Stimulated activated CD8-positive, alpha-beta memory T cell treated with anti-CD3 and anti-CD28 coated beads, Interleukin-7, amount 100 ng/mL, for 1 hour (primary cell): Measurements from ENCODE around the gene VCAN.

Experiments used
- DNase-seq, 2 donors: peaks; one replicate each; pipeline ENCODE4 v3.0.0-alpha.2; 2020; ENCODE audit warnings: low read depth in 2 of 2

VCAN gene

DNA sequence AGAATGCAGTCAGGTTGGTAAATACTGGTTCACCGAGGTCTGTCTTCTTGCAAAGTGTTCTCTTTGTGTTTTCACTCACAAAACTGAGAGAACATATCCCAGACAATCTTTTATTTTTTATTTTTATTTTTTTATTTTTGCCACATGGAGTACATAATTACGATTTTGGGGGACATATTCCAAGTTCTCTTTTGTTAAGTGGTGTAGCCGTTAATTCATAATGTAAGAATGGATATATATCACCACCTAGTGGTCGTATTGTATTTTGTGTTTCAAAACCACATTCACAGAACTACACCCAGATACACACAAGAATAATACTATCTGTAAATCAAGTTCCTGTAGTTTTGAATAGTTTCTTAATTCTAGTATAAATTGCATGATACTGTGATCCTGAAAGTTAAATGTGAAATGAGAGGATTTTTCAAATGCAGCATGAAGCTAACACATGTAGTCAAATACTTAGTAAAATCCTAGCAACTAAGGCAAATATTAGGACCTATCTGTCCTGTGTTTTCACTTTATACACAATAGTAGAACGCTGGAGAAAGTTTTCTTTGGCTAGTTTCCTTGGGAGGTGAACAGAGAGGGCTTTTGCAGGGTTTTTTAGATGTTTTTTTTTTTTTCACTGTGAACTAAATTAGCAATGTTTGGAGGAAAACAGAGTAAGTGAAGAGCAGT is 92.7 kb downstream of the VCAN start:
- no peak for DNase-seq

DNA sequence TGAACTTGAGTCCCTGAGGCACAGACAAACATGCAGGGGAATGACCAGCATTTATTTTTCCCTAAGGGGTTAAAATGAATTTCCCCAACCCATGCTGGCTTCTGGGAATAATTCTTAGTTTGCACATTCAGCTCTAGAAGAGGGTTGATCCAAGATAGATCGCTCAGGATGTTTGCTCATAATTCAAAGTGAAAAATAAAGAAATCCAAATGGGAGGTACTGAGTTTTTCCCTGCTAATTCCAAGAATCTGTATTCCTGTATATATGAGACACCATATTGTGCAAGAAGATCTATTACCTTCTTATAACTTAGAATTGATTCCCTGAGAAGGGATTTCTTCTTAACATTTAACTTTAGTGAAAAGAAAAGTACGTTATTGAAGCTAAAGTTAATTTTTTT is 96.2 kb downstream of the VCAN start:
- DNase-seq: no peak

DNA sequence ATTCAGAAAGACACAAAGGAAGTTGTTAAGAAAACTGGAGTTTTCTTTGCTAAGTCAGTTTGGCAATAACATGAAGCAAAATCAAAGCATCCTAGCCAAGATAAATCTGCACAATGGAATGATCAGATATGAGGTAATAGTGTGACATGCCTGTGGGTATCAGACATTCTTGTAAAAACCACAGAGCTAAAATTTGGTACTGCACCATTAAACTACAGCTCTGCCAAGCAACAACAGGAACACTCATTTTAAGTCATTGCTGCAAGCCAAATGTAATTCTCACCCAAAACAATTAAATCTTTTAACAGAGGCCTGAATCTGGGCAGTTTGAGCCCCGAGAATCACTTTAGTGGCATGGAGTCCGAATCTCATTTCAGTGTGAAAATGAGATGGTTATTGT is 96.6 kb downstream of the VCAN start:
- DNase-seq: no peak

DNA sequence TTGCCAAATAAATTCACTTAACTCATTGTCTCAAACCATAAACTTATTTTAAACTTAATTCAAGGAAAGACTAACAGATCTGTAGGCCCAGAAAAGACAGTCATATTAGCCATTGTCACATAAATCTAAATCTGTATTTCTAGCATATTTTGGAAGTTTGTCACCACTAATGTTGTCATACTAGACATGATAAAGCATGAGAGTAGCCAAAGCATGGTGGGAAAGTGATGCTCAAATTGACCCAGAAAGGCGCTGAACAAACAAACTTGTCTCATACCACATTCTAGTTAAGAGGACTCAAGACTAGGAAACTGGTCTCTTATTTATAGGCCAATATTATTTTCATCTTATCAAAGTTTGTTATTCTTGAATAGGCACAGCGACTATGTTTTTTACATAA is 99.4 kb downstream of the VCAN start:
- no peak for DNase-seq

DNA sequence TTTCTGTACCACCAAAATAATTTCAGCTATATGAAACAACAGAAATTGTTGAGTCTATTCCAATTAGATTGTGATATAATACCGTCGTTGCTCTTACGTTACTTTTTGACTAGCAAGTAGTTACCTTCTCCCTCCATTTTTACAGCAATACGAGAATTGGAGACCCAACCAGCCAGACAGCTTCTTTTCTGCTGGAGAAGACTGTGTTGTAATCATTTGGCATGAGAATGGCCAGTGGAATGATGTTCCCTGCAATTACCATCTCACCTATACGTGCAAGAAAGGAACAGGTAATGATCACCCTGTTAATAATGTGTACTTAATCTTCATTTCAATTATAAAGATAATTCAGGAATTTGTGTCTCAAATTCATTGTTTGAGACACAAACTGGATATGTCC is 100.7 kb downstream of the VCAN start:
- DNase-seq: no peak

DNA sequence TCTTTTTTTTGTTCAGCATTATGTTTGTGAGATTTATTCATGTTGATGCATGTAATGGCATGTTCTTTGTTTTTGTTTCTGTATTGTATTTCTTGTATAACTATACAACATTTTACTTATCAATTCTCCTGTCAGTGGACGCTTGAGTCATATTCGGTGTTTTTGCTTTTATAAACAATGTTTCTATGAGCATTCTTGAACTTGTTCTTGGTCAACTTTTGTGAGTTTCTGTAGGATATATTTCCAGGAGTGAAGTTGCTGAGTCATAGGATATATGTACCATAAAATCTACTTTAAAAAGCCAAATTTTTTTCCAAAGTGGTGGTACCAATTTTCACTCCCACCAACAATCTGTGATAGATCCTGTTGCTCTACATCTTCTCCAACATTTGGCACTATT is 104.8 kb downstream of the VCAN start:
- no peak for DNase-seq

DNA sequence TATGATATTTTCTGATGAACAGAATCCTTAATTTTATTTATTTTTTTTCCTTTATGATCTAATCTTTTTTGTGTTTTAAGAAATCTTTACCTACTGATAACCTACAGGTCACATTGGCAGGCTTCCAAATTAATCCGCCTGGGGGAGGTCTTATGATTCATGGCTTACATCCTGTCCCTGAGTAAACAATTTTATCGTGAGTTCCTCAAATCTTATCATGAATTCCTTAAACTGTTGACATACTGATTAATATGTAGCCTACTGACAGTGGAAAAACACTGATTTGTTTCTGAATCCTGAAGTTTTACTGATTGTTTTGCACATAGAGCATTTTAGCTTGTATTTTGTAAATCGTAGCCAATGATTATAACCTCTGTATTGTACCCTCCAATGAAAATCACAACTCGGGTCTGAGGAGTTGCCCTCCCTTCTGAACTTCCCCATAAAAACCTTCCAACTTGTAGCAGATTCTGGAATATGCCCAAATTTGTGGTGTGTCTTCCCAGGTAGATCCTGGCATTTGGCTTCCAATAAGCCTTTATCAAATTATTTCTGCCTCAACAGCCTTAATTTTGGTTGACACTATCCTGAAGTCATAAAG is 105.6 kb downstream of the VCAN start:
- DNase-seq: no peak

DNA sequence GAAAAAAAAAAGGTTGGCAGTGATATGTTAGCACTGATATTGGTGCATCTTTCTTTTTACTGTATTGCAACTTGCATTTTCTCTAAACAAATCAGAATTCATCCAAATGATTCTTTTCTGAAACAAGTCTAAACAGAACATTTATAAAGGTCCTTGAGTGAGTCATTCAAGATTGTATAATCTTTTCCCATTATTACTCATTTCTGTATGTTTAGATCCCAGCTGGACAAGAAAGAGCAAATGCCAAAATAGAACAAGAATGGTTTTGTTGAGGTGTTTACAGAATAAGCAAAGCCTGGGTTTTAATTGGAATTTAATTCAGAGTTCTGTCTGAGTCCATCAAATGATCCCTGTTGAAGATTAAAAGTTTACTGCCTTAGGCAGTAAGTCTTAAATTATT is 112.3 kb downstream of the VCAN start:
- no peak for DNase-seq

DNA sequence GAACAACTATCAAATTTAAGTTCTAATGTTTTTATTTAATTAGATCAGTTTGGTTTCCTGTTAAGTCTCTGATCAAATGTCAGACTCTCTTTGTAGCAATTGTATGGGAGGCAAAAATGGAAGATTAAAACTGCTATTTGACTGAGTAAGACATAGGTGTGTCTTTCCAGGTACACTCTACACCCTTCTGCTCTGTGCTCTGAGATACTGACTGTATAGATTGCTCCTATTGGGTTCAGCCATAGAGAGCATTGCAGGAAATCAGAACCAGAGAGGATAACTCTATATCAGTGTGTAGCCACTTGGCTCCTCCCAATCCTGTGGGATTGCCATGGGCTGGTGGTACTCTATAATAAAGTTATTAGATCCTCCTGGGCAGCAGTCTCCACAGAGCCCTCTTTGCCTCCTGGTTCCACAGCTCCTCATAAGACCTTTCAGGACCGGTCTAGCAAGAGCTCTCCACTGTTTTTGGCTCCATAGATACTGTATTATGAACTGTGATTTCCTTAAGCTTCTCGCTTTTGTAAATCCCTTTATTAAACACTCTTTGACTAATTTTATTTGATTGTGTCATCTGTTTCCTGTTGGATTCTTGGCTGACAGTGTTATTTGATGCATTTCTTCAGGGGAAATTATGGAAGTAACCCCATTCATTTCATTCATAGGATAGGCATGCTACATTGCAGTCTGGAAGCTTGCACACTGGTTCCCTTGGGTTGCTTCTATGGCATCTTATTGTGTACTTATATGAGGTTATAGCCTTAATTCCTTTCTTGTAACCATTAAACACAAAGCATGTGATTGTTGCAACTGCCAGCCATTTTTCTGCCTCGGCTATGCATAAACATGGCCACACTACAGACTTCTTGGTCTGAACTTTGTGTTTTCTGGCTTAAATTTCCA is 115.6 kb downstream of the VCAN start:
- DNase-seq: no peak

DNA sequence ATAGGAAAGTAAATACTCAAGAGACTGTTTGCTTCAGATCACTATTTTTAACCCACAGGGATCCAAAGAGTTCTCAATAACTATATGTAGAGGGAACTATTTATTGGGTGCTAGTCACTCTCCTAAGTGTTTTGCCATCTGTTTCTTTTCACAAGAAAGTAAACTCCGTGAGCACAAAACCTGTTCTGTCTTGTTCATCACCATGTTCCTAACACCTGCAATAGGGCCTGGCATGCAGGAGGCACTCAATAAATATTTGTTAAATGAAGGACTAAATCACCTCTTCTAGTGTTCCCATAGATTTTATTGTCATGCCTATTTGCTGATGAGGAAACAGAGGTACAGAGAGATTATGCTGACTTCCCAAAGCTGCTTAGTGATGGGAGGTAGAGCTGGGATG is 118.2 kb downstream of the VCAN start:
- DNase-seq: no peak

DNA sequence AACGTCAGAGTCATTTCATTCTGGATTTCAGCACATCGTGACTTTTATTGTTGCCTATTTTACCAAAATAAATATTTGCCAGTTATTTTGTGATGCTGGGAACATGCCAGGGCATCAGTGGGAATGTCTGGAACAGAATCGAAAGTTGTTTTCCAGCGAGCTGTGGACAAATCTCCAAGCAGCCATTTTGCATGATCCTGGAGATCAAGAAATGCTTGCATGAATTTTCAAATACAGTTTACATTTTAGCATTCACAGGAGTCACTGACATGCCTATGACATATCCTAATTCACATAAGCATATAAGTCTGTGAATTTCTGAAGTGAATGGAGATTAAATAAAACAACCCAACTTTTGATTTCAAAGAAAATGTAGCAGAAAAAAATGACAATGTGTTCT is 119.4 kb downstream of the VCAN start:
- no peak for DNase-seq

DNA sequence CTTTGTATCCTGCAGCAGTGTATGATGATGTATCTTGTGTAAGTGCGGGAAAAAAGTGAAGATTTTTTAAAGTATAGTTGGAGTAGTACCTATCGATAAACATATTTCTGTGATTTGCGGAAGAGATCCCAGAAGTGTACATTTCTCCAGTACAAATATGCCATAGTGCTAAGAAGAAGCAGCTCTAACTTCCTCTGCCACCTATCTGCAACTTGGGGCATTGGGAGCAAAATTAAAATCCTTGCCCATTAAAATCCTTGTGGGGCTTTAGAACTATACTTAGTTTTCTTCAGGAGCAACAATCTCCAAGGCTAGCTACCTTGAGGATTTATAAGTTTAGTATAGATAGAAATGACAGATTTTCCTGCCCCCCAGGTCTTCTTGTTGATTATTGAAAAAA is 123.7 kb downstream of the VCAN start:
- DNase-seq: no peak

DNA sequence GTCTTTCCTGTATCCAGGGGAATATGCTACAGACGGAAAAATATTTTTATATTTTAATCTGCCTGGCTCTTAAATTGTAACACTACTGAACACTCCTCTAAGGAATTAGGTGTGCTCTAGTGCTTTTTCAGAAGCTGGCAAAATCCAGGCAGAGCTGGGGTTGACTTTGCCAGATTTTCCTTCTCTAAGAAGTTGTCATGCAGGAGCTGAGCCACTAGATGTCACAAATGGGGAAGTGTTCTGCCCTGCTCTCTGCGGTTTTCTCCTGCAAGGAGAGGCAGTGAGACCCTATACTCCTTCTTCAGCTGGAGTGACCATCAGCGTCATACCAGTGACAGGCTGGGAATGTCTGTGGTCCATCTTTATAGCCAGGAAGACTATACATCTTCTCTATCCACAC is 136.6 kb downstream of the VCAN start:
- no peak for DNase-seq

DNA sequence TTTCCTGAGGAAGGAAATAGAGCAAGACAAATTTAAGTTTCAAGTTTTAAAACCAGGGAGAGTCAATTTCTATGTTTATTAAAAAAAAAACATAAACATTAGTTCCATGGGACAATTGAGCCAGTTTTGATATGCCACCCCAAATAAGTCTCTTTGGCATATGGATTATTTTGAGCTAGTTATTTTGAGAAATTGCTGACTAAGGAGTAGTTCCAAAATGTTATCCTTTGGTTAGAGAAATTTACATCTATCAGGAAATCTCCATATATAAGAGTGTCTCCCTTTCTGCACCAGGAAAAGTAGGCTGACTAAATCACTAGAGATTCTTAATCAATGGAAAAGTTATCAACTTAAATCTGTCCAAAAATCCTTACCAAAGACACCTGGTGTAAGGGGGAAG is 143.3 kb downstream of the VCAN start:
- DNase-seq: no peak

DNA sequence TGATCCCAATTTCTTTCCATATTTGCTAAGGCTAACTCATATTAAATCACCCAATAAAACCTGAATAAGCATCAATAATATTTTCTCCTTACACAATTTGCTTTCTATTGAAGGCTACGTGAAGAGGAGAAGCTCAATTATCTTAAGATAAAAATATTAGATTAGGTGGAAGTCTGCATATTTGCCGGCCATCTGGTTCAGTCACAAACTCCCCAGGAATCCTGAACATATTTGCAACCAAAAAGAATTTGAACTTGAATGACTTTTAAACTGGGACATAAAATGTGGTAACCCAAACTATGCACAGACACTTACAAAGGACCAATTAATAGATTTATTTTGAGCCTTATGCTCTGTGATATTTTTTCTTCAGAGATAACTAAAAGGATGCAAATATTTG is 156.8 kb downstream of the VCAN start:
- DNase-seq: no peak
